Heart left ventricle (tissue), 16 donors: Measurements from ENCODE around the gene VCL. TPM values are rescaled to one million over a fixed set of nuclear protein-coding genes. Genes with fewer than 3 reads are reported as not detected.
A peak's percentile ranks its signal among the peaks of the same experiment; 100 is the strongest.

Source experiments
- ATAC-seq, 4 donors: fragments of 200-7000 bp; cut with Tn5 transposase; one replicate each; pipeline ENCODE4 v1.9.1; 2020 to 2022; ENCODE audit warnings: moderate library complexity in 4 of 4, mild to moderate bottlenecking in 3 of 4, moderate number of reproducible peaks in 1 of 4
- DNase-seq, 5 donors: peaks; one replicate each; pipeline ENCODE4 v3.0.0-alpha.2; 2020
- H3K27ac ChIP-seq, 12 donors: fragments of 200-600 bp; sonication (generic) in 4 of 12; one replicate each; pipeline versions ENCODE4 v1.5.0 to v1.8.0; 2016 to 2022; ENCODE audit warnings: mild to moderate bottlenecking in 2 of 12
- H3K27me3 ChIP-seq, 9 donors: fragments of 200-600 bp; sonication (generic) in 2 of 9; one replicate each; pipeline versions ENCODE4 v1.5.1 to v1.8.0; 2016 to 2022; ENCODE audit warnings: mild to moderate bottlenecking in 3 of 9
- H3K36me3 ChIP-seq, 9 donors: fragments of 200-600 bp; sonication (generic) in 2 of 9; one replicate each; pipeline versions ENCODE4 v1.5.0 to v1.8.0; 2018 to 2022; ENCODE audit warnings: mild to moderate bottlenecking in 2 of 9
- H3K4me1 ChIP-seq, 12 donors: fragments of 200-600 bp; sonication (generic) in 4 of 12; one replicate each; pipeline versions ENCODE4 v1.5.0 to v1.8.0; 2016 to 2022; ENCODE audit warnings: mild to moderate bottlenecking in 3 of 12
- H3K4me3 ChIP-seq, 12 donors: fragments of 200-600 bp; sonication (generic) in 4 of 12; one replicate each; pipeline versions ENCODE4 v1.5.0 to v1.8.0; 2017 to 2022; ENCODE audit warnings: mild to moderate bottlenecking in 9 of 12, moderate library complexity in 4 of 12
- H3K9me3 ChIP-seq, 12 donors: fragments of 200-600 bp; sonication (generic) in 4 of 12; one replicate each; pipeline versions ENCODE4 v1.5.0 to v1.8.0; 2016 to 2022; ENCODE audit warnings: mild to moderate bottlenecking in 1 of 12
- POLR2A ChIP-seq, 2 donors: fragments of 450-650 bp; IDR thresholded peaks; one replicate each; pipeline ENCODE4 v1.6.1; 2017; ENCODE audit warnings: antibody characterized with exemption in 2 of 2, mild to moderate bottlenecking in 2 of 2, moderate library complexity in 2 of 2
- WGBS, 4 donors: extraction: QIAGEN DNeasy Blood & Tissue Kit in 2 of 4; methylation state at CpG; one replicate each; pipeline versions ENCODE4 v1.1.5 to v1.1.7; 2013 to 2018; 5-methylcytosine and 5-hydroxymethylcytosine counted together
- intact Hi-C, 10 donors: fragments of 100-400 bp; cut with DNase I; formaldehyde crosslinking; loops; one replicate each; pipeline versions ENCODE4 v1.11.1 to v1.14.2; 2022
- polyA plus RNA-seq, 2 donors: library from polyadenylated mRNA; stranded (reverse); fragments of 200-250 nt; gene quantifications; one replicate each; pipeline ENCODE4 v1.2.3, GENCODE V29; 2013
- total RNA-seq, 9 donors: library from RNA; depleted of rRNA in 2 of 9; stranded (reverse); fragments of >200 nt in 2 of 9; fragmentation: NEBNext Ultra II Directional in 3 of 9; extraction: Animal tissue kit (Norgen Biotek cat#: 25700) in 3 of 9; gene quantifications; one replicate each; pipeline versions ENCODE4 v1.1.0 to v1.2.4, GENCODE V29; 2016 to 2023
- TF ChIP-seq, protein P1 (sequence below), 12 donors: fragments of 200-600 bp; sonication (generic) in 4 of 12; IDR thresholded peaks; one replicate each; pipeline versions ENCODE4 v1.5.0 to v1.8.0; 2018 to 2022; ENCODE audit warnings: antibody characterized with exemption in 12 of 12, mild to moderate bottlenecking in 5 of 12
- donor health status: ischemic (EF 13 %, LVEDD 7.1; RV severe dilation, severe dysfunction).
- donor health status: healthy with polysubstance abuse.
- donor health status: DM: no; HTN: yes; CAD: no.
- donor health status: DM: no; HTN: no; CAD: no.
- donor health status: ischemic (EF 25% LVEDD 6.9; RV normal size, moderate dysfunction).
- donor health status: ischemic (EF 25% LVEDD 5.7; RV mildly dilated, moderate dysfunction).
- donor health status: healthy.
- donor health status: DM: yes; HTN: yes; CAD: no.
- donor health status: ischemic (EF 35%, LVEDD 5.7; RV mildly dilated, moderate dysfunction).
- donor health status: nonischemic (EF 11% LVEDD 7.7; RV severe dilation, severe dysfunction).
- donor health status: DM: yes; HTN: yes; CAD: no.
- donor health status: PGD.
- donor health status: ischemic (EF 29% LVEDD 5.4; RV normal size, mild dysfunction).
- donor health status: nonischemic (EF 23%, LVEDD 6.1; RV moderate dilation, normal function).

The VCL gene
- total and polyA plus RNA-seq, 11 donors, result 84.5 to 543 (median 273) TPM

DNA sequence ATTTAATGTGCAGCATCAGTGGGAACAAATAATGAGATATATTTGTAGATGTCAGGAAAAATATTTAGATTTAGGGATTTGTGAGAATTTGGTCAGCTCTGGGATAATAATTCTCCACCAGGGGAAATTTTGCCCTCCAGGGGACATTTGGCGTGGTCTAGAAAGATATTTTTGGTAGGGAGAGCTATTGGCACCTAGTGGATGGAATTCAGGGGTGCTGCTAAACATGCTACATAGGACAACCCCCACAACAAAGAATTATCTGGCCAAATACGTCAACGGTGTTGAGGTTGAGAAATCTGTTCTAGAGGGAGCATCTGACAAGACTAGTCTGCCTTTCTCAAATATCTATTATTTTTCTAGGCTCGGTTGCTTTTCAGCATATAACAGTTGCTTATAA, 155.2 kb downstream of the VCL start:
- Histone ChIP-seq H3K27ac (peak overlapping the region in 11 of 12 donors; percentile 23 to 95 (median 92)), H3K27me3 (no peaks in the 10 kb centered on the region), H3K36me3 (peaks cover 0 to 2% (median 0%) of the 10 kb centered on the region in 9 donors), H3K4me3 (peak overlapping the region in 8 of 12 donors; percentile 0 to 96 (median 80)), H3K9me3 (no peaks in the 10 kb centered on the region), H3K4me1 (peaks cover 0 to 57% (median 38%) of the 10 kb centered on the region in 12 donors)
- intact Hi-C loops, result loop anchor here in 4 of 10 donors (10.0 kb wide), 3 partner anchors 82 to 1082 kb away; partner anchors contain the start of gene COMTD1 (in 2 of the 4)
- ATAC-seq (peak in 2 of 4 donors; percentile 6 to 14), DNase-seq (no peak)
- TF ChIP-seq, protein P1, sequence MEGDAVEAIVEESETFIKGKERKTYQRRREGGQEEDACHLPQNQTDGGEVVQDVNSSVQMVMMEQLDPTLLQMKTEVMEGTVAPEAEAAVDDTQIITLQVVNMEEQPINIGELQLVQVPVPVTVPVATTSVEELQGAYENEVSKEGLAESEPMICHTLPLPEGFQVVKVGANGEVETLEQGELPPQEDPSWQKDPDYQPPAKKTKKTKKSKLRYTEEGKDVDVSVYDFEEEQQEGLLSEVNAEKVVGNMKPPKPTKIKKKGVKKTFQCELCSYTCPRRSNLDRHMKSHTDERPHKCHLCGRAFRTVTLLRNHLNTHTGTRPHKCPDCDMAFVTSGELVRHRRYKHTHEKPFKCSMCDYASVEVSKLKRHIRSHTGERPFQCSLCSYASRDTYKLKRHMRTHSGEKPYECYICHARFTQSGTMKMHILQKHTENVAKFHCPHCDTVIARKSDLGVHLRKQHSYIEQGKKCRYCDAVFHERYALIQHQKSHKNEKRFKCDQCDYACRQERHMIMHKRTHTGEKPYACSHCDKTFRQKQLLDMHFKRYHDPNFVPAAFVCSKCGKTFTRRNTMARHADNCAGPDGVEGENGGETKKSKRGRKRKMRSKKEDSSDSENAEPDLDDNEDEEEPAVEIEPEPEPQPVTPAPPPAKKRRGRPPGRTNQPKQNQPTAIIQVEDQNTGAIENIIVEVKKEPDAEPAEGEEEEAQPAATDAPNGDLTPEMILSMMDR (IDR thresholded peaks at IDR 0.05), result peak in 11 of 12 donors; percentile 25 to 61 (median 43)
- no peak for TF ChIP-seq POLR2A (IDR thresholded peaks at IDR 0.05)
- 30 to 43% (median 34%) methylated on average over 4 of the region's 4 CpGs for WGBS, 4 donors

DNA sequence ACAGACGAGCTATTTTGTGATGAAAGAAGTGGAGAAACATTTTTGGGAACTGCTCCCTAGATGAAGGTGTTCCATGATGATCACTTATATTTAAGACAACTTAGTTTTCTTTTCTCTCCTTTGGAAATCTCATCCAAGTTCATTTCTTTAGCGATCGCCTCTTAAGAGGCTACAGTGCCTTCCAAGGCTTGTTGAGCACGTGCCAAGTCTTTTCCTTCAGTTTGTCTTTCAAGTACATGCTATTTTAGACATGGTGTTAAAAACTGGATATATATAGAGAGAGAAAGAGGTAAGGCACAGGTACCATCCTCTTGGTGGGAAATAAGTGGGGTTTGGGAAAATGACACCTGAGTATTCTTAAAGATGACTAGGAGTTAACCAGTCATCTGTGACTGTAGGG, 155.8 kb downstream of the VCL start:
- H3K4me3 ChIP-seq, result peak overlapping the region in 8 of 12 donors; percentile 0 to 96 (median 80)

DNA sequence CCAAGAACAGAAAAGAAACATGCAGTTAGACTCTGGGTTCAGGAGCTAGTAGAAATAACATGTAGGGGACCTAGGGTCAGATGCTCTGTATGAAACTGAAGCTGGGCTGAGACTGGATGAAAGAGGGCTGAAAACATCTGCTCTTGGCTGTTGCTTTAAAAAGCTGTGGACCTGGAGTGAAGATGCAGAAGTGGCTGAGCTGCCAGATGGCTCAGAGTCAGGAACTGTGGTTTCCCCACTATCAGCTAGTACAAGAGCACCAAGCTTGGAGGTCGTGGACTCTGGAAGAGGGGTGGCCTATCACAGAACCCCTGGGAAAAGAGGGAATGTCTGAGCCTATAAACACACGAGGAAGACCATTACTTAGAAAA, 159.0 kb downstream of the VCL start:
- no peaks in the 10 kb centered on the region for H3K9me3 ChIP-seq
- 13 to 23% (median 21%) methylated on average over 2 of the region's 2 CpGs for WGBS, 4 donors
- peaks cover 0 to 41% (median 19%) of the 10 kb centered on the region in 12 donors for H3K4me1 ChIP-seq
- H3K27ac ChIP-seq, result peak overlapping the region in 9 of 12 donors; percentile 2 to 49 (median 20)
- peaks cover 0 to 7% (median 0%) of the 10 kb centered on the region in 9 donors for H3K36me3 ChIP-seq
- no peak overlapping the region for H3K4me3 ChIP-seq
- intact Hi-C loops, result loop anchor here in 4 of 10 donors (10.0 kb wide), 3 partner anchors 78 to 1078 kb away; partner anchors contain the start of gene COMTD1 (in 2 of the 4)
- peak; percentile 77 to 86 (median 84) for ATAC-seq
- no peaks in the 10 kb centered on the region for H3K27me3 ChIP-seq
- no peak for TF ChIP-seq POLR2A (IDR thresholded peaks at IDR 0.05)
- TF ChIP-seq, protein P1 (IDR thresholded peaks at IDR 0.05), result no peak
- peak in 4 of 5 donors; percentile 53 to 86 (median 68) for DNase-seq

More for the DNA sequence above, 155.8 kb downstream of the VCL start:
- Histone ChIP-seq H3K36me3 (no peaks in the 10 kb centered on the region), H3K27me3 (no peaks in the 10 kb centered on the region), H3K27ac (peak overlapping the region in 10 of 12 donors; percentile 26 to 95 (median 92)), H3K4me1 (peaks cover 0 to 57% (median 34%) of the 10 kb centered on the region in 12 donors), H3K9me3 (no peaks in the 10 kb centered on the region)
- intact Hi-C loops, result loop anchor here in 4 of 10 donors (10.0 kb wide), 3 partner anchors 81 to 1081 kb away; partner anchors contain the start of gene COMTD1 (in 2 of the 4)
- no peak for TF ChIP-seq POLR2A (IDR thresholded peaks at IDR 0.05)
- TF ChIP-seq, protein P1 (IDR thresholded peaks at IDR 0.05), result no peak
- WGBS, 4 donors, result 41 to 49% (median 45%) methylated on average over 4 of the region's 4 CpGs
- DNase-seq (no peak), ATAC-seq (no peak)

DNA sequence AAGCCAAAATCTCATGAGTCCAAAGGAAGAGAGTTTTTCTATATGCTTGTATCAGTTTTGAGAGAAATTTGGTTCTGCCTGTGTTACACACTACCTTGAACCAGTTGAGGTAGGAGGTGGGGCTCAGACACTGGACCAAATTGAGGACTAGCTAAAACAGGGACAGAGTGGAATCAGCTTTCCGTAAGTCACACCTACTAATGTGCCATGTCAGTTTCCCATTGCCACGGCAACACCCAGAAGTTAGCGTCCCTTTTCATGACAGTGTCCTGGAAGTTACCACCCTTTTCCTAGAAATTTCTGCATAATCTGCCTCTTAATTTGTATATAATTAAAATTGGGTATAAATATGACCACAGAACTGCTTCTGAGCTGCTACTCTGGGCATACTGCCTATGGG, 162.1 kb downstream of the VCL start:
- ATAC-seq (no peak), DNase-seq (no peak)
- WGBS, 4 donors, result 92 to 98% (median 95%) methylated on average over 3 of the region's 3 CpGs
- Histone ChIP-seq H3K4me3 (no peak overlapping the region), H3K36me3 (peaks cover 0 to 9% (median 0%) of the 10 kb centered on the region in 9 donors), H3K9me3 (no peaks in the 10 kb centered on the region), H3K27ac (no peak overlapping the region), H3K27me3 (no peaks in the 10 kb centered on the region), H3K4me1 (peaks cover 0 to 23% (median 9%) of the 10 kb centered on the region in 12 donors)
- intact Hi-C loops, result no loop called here
- no peak for TF ChIP-seq POLR2A (IDR thresholded peaks at IDR 0.05)
- TF ChIP-seq, protein P1 (IDR thresholded peaks at IDR 0.05), result no peak
